Choroid plexus epithelial cell (primary cell): ENCODE results near the gene GFRAL.

ENCODE experiments used
- DNase-seq: peaks from one replicate; pipeline ENCODE4 v3.0.0-alpha.2; 2010; ENCODE audit warnings: low read depth
- H3K4me3 ChIP-seq: 2 replicates; pipeline ENCODE4 v1.5.1; 2011; ENCODE audit warnings: low read depth, mild to moderate bottlenecking, control low read depth, low read length, moderate library complexity
- CTCF ChIP-seq: conservative IDR thresholded peaks from 2 replicates; pipeline ENCODE4 v1.5.1; 2011; ENCODE audit warnings: low read depth, mild to moderate bottlenecking, control low read depth, inconsistent platforms, low read length, moderate library complexity

GFRAL gene

GRCh38 chr6:55299286-55299985 is 27.8 kb upstream of the GFRAL start:
- no peak for TF ChIP-seq CTCF
- no peak overlapping the region for H3K4me3 ChIP-seq
- no peak for DNase-seq

DNA sequence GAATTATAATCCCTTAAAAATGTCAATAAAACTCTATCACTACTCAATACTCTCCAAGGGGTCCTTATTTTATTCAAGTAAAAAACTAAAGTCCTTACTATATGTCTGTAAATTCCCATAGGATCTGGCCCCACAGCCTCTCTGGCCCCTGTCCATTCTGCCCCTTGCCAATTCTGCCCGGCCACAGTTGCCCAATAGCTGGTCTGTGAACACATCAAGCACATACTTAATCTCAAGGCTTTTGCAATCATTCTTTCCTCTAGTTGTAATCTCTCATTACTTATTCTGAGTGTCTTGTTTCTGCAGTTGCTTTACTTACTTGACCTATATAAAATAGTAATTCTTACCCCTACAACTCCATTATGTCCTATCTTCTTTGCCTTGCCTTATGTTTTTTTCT is 22.5 kb upstream of the GFRAL start:
- no peak overlapping the region for H3K4me3 ChIP-seq
- DNase-seq, result no peak
- TF ChIP-seq CTCF, result no peak

GRCh38 chr6:55319961-55320695 is 7.1 kb upstream of the GFRAL start:
- no peak overlapping the region for H3K4me3 ChIP-seq
- no peak for TF ChIP-seq CTCF
- no peak for DNase-seq

- peak; percentile 9 for TF ChIP-seq CTCF
- no peak for DNase-seq
- no peak overlapping the region for H3K4me3 ChIP-seq
Observed at GRCh38 chr6:55320696-55321086, 6.6 kb upstream of the GFRAL start.

- no peak for DNase-seq
- no peak overlapping the region for H3K4me3 ChIP-seq
- no peak for TF ChIP-seq CTCF
Observed at GRCh38 chr6:55377150-55377549, 49.9 kb downstream of the GFRAL start.

DNA sequence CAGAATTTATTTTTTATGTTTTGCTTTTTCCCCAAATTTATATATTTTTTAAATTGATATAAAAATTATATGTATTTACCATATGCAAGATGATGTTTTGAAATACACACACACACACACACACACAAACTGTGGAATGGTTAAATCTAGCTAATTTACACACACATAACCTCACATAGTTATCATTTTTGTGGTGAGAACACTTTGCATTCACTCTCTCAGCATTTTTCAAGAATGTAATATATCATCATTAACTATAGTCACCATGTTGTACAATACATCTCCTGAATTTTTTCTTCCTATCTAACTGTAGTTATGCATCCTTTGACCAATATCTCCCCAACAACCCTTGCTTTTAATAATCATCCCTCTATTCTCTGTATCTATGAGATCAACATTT is 52.2 kb downstream of the GFRAL start:
- H3K4me3 ChIP-seq, result no peak overlapping the region
- peak; percentile 84 for DNase-seq

More for the DNA sequence above, 52.2 kb downstream of the GFRAL start:
- no peak for TF ChIP-seq CTCF
